ENCODE measurements around the gene MRTFB. TPM values are rescaled to one million over a fixed set of nuclear protein-coding genes. Genes with fewer than 3 reads are reported as not detected.

MRTFB gene
- total RNA-seq, 6 experiments from 2014 or later, result 15.7 to 23.9 (median 18.6) TPM

DNA sequence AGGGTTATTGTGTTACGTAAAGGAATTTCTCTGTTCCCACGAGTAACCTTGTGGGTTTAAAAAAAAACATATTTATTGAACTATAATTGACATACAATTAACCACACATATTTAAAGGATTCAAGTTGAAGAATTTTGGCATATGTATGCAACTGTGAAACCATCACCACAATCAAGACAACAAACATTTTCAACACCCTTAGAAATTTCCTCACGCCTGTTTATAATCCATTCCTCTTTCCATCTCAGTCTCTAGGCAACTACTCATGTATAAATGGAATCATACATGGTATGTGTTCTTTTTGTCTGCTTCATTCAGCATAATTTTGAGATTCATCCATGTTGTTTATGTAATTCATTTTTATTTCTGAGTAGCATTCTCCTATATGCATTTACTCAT is 104.0 kb downstream of the MRTFB start:
- no peaks in the 10 kb centered on the region for H3K36me3 ChIP-seq
- TF ChIP-seq POLR2A (IDR thresholded peaks at IDR 0.05), result no peak
- TF ChIP-seq, protein P1, sequence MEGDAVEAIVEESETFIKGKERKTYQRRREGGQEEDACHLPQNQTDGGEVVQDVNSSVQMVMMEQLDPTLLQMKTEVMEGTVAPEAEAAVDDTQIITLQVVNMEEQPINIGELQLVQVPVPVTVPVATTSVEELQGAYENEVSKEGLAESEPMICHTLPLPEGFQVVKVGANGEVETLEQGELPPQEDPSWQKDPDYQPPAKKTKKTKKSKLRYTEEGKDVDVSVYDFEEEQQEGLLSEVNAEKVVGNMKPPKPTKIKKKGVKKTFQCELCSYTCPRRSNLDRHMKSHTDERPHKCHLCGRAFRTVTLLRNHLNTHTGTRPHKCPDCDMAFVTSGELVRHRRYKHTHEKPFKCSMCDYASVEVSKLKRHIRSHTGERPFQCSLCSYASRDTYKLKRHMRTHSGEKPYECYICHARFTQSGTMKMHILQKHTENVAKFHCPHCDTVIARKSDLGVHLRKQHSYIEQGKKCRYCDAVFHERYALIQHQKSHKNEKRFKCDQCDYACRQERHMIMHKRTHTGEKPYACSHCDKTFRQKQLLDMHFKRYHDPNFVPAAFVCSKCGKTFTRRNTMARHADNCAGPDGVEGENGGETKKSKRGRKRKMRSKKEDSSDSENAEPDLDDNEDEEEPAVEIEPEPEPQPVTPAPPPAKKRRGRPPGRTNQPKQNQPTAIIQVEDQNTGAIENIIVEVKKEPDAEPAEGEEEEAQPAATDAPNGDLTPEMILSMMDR (IDR thresholded peaks at IDR 0.05), result no peak
- no peaks in the 10 kb centered on the region for H3K4me1 ChIP-seq
- DNase-seq, result no peak
- no peaks in the 10 kb centered on the region for H3K9me3 ChIP-seq
- WGBS (ENCODE audit: insufficient coverage, low coverage, low lambda C conversion rate, missing lambda C conversion rate), result 80% methylated on average over 3 of the region's 3 CpGs
- no peaks in the 10 kb centered on the region for H3K27me3 ChIP-seq
- no peak for ATAC-seq
- intact Hi-C loops (cut with DNase I), result no loop called here
- H3K27ac ChIP-seq, result no peak overlapping the region
- H3K4me3 ChIP-seq, result no peak overlapping the region

DNA sequence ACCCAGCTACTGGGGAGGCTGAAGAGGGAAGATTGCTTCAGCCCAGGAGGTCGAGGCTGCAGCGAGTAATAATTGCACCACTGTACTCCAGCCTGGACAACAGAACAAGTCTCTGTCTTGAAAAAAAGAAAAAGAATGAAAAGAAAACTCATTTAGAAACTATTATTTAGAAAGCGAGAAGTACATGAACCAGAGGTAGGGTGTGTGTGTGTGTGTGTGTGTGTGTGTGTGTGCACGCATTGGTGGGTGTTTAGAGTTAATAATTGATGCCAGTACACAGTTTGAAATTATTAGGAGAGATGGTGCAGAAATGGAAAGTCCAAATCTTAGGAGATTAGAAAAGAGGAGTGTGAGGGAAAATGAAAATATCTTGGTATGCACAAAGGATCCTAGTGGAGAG is 106.6 kb downstream of the MRTFB start:
- no peak for TF ChIP-seq POLR2A (IDR thresholded peaks at IDR 0.05)
- TF ChIP-seq, protein P1 (IDR thresholded peaks at IDR 0.05), result no peak
- no peaks in the 10 kb centered on the region for H3K27me3 ChIP-seq
- H3K36me3 ChIP-seq, result no peaks in the 10 kb centered on the region
- H3K9me3 ChIP-seq, result no peaks in the 10 kb centered on the region
- WGBS (ENCODE audit: insufficient coverage, low coverage, low lambda C conversion rate, missing lambda C conversion rate), result 73% methylated on average over 4 of the region's 4 CpGs
- H3K4me3 ChIP-seq, result no peak overlapping the region
- no peaks in the 10 kb centered on the region for H3K4me1 ChIP-seq
- no peak overlapping the region for H3K27ac ChIP-seq
- DNase-seq (no peak), ATAC-seq (no peak)
- intact Hi-C loops (cut with DNase I), result no loop called here

GRCh38 chr16:14179116-14179515 is 108.0 kb downstream of the MRTFB start:
- no peak for TF ChIP-seq POLR2A (IDR thresholded peaks at IDR 0.05)
- TF ChIP-seq, protein P1 (IDR thresholded peaks at IDR 0.05), result no peak
- DNase-seq, result no peak
- intact Hi-C loops (cut with DNase I), result no loop called here
- no peak for ATAC-seq
- no peaks in the 10 kb centered on the region for H3K4me1 ChIP-seq
- H3K27me3 ChIP-seq, result no peaks in the 10 kb centered on the region
- H3K4me3 ChIP-seq, result no peak overlapping the region
- no peak overlapping the region for H3K27ac ChIP-seq
- WGBS (ENCODE audit: insufficient coverage, low coverage, low lambda C conversion rate, missing lambda C conversion rate), result 100% methylated on average over 1 of the region's 1 CpG
- no peaks in the 10 kb centered on the region for H3K9me3 ChIP-seq
- H3K36me3 ChIP-seq, result no peaks in the 10 kb centered on the region

DNA sequence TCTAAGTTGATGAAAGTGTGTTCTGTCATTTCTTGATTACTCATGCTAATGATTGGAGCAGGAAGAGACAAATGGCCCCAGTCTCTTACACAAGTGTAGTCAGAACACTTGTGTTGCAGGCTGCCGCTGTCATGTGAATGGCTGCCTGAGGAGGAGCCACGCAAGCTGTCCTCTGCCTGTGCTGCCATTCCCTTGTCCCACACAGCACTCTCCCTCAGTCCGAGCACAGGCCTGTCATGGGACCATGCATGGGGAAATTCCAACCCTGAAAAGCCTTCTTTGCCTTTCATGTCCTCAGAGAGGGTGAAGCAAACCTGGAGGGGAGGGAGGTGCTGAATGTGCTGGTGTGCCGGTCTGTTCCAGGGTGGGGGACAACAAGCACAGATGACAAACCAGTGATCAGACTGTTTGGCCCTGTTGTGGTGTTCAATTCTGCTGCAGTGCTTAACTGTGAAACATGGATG is 109.4 kb downstream of the MRTFB start:
- Histone ChIP-seq H3K36me3 (no peaks in the 10 kb centered on the region), H3K27me3 (no peaks in the 10 kb centered on the region), H3K9me3 (no peaks in the 10 kb centered on the region), H3K4me3 (no peak overlapping the region), H3K27ac (no peak overlapping the region), H3K4me1 (no peaks in the 10 kb centered on the region)
- intact Hi-C loops (cut with DNase I), result no loop called here
- no peak for ATAC-seq
- no peak for DNase-seq
- TF ChIP-seq, protein P1 (IDR thresholded peaks at IDR 0.05), result no peak
- TF ChIP-seq POLR2A (IDR thresholded peaks at IDR 0.05), result no peak
- WGBS (ENCODE audit: insufficient coverage, low coverage, low lambda C conversion rate, missing lambda C conversion rate), result 100% methylated on average over 3 of the region's 4 CpGs
